ENCODE results near the gene BASP1. TPM values are rescaled to one million over a fixed set of nuclear protein-coding genes. Genes with fewer than 3 reads are reported as not detected.

The BASP1 gene
- total RNA-seq, 5 donors from 2014 or later (not counting 1 experiment from before 2014, with no cell fraction given): 0.47 to 4.6 (median 2.2) TPM

DNA sequence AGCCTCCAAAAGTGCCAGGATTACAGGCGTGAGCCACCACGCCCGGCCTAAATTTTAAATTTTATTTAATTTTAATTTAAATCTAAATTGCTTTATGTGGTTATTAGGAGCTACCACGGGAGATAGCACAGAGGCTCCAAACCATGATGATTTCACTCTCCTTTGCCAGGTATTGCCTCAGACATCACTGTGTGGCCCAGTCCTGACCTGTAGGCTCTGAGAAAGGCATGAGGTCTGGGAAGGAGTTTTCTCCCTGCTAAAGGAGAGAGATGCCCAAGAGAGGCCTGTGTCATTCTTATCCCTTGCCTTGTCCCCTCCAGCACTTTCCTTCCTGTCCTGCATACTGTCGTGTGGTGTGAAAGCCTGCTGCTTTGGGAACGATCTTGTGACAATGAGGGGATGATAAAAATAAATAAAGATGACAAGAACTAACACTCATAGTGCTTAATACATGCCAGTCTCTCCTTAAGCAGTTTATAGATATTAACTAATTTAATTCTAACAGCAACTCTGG is 37.0 kb upstream of the BASP1 start:
- DNase-seq (no peak), ATAC-seq (replicated peaks in 1 of 4) (no peak)
- H3K4me3 Mint-ChIP-seq: no peak overlapping the region
- no peak overlapping the region for H3K27ac Mint-ChIP-seq
- no CpG with 5 or more reads among the region's 6 CpGs for WGBS (ENCODE audit: insufficient coverage)
- no peaks in the 10 kb centered on the region for H3K9me3 Mint-ChIP-seq
- H3K4me3 ChIP-seq (ENCODE audit: control insufficient read depth in 1 of 2, extremely low read depth in 1 of 2, low read length in 1 of 2): no peak overlapping the region
- H3K36me3 Mint-ChIP-seq: no peaks in the 10 kb centered on the region
- H3K9me3 ChIP-seq: no peaks in the 10 kb centered on the region
- H3K36me3 ChIP-seq (ENCODE audit: control insufficient read depth in 2 of 2, extremely low read depth in 1 of 2, insufficient read depth in 1 of 2, low read length in 1 of 2): no peaks in the 10 kb centered on the region
- no peaks in the 10 kb centered on the region for H3K4me1 Mint-ChIP-seq
- H3K27me3 ChIP-seq (replicated peaks in 1 of 2; ENCODE audit: control insufficient read depth in 2 of 2, extremely low read depth in 1 of 2, insufficient read depth in 2 of 2, low read length in 1 of 2): no peaks in the 10 kb centered on the region
- POLR2A ChIA-PET: no interaction called here
- H3K4me1 ChIP-seq (ENCODE audit: control insufficient read depth in 1 of 2, extremely low read depth in 1 of 2, insufficient read depth in 2 of 2, low read length in 2 of 2): no peaks in the 10 kb centered on the region
- CTCF ChIA-PET: no interaction called here
- no peaks in the 10 kb centered on the region for H3K27me3 Mint-ChIP-seq
- H3K27ac ChIP-seq (ENCODE audit: low read length): no peak overlapping the region

DNA sequence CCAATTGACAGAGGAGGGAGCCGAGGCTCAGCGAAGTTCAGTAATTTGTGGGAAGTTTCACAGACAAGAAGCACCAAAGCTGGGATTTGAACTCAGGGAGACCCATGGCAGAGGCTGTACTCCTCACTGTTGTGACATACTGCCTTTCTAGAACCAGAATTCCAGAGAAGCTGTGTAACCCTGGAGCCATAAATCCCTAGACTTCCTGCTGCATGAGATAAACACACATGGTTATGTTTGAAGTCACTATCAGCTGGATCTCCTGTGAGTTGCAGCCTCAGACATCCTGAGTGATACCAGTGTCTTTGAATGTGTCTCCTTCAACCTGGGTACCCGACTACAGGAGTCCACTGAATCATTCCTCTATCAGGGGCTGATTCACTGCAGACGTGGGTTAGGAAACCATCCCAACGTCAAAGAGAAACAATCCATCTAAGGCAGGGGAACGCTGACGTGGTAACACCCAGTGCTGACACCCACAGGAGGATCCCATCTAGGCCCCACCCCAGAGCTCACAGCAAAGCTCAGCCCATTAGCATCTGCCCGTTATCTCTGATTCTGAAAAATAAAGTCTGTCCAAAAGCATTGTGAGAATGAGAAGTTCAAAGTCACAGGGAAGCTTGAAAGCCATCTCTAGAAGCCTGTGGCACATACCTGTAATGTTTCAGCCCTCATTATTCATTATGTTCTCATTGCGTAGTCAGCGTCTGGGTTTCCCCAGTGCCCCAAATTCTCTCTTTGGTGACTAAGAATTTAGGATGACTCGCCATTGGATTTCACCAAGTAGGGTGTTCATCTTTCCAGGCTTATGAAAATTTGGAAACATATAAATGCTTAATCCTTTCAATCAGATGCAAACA is 36.3 kb upstream of the BASP1 start:
- ATAC-seq (replicated peaks in 1 of 4) (no peak), DNase-seq (no peak)
- POLR2A ChIA-PET: no interaction called here
- no peaks in the 10 kb centered on the region for H3K27me3 ChIP-seq (replicated peaks in 1 of 2; ENCODE audit: control insufficient read depth in 2 of 2, extremely low read depth in 1 of 2, insufficient read depth in 2 of 2, low read length in 1 of 2)
- no peaks in the 10 kb centered on the region for H3K27me3 Mint-ChIP-seq
- no peaks in the 10 kb centered on the region for H3K36me3 Mint-ChIP-seq
- no peaks in the 10 kb centered on the region for H3K4me1 Mint-ChIP-seq
- H3K9me3 Mint-ChIP-seq: no peaks in the 10 kb centered on the region
- no peak overlapping the region for H3K4me3 Mint-ChIP-seq
- no peak overlapping the region for H3K27ac ChIP-seq (ENCODE audit: low read length)
- CTCF ChIA-PET: interaction anchor here in 1 of 2 donors (0.9 kb wide), 1 partner anchor 9 kb away, joined by 3 read pairs; no protein-coding TSS in a partner anchor
- no peaks in the 10 kb centered on the region for H3K4me1 ChIP-seq (ENCODE audit: control insufficient read depth in 1 of 2, extremely low read depth in 1 of 2, insufficient read depth in 2 of 2, low read length in 2 of 2)
- H3K27ac Mint-ChIP-seq: no peak overlapping the region
- no peaks in the 10 kb centered on the region for H3K9me3 ChIP-seq
- H3K4me3 ChIP-seq (ENCODE audit: control insufficient read depth in 1 of 2, extremely low read depth in 1 of 2, low read length in 1 of 2): no peak overlapping the region
- 90% methylated on average over 2 of the region's 11 CpGs for WGBS (ENCODE audit: insufficient coverage)
- no peaks in the 10 kb centered on the region for H3K36me3 ChIP-seq (ENCODE audit: control insufficient read depth in 2 of 2, extremely low read depth in 1 of 2, insufficient read depth in 1 of 2, low read length in 1 of 2)

DNA sequence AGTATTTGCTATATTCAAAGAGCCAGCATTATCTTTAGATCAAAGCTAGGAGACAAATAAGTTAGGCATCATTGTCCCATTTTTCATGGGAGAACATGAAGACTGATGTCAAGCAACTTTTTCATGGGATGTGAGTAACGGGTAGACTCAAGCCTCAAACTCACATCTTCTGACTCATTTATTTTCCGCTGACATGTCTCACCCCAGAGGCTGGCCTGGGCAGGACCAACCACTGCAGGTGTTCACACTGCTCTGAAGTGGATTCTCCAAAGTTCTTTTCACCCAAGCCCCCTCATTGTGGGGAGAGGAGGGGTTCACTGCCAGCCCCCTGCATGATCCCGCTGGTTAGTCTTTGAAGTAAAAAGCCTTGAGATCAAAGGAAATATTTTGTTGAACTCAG is 34.9 kb upstream of the BASP1 start:
- ChIA-PET CTCF (no interaction called here), POLR2A (no interaction called here)
- no peaks in the 10 kb centered on the region for H3K9me3 Mint-ChIP-seq
- Histone ChIP-seq H3K27ac (ENCODE audit: low read length) (no peak overlapping the region), H3K9me3 (no peaks in the 10 kb centered on the region), H3K27me3 (replicated peaks in 1 of 2; ENCODE audit: control insufficient read depth in 2 of 2, extremely low read depth in 1 of 2, insufficient read depth in 2 of 2, low read length in 1 of 2) (peaks cover 0 to 4% of the 10 kb centered on the region in 2 experiments), H3K36me3 (ENCODE audit: control insufficient read depth in 2 of 2, extremely low read depth in 1 of 2, insufficient read depth in 1 of 2, low read length in 1 of 2) (no peaks in the 10 kb centered on the region), H3K4me3 (ENCODE audit: control insufficient read depth in 1 of 2, extremely low read depth in 1 of 2, low read length in 1 of 2) (no peak overlapping the region), H3K4me1 (ENCODE audit: control insufficient read depth in 1 of 2, extremely low read depth in 1 of 2, insufficient read depth in 2 of 2, low read length in 2 of 2) (no peaks in the 10 kb centered on the region)
- WGBS (ENCODE audit: insufficient coverage): no CpG with 5 or more reads among the region's 3 CpGs
- DNase-seq (no peak), ATAC-seq (replicated peaks in 1 of 4) (no peak)
- no peak overlapping the region for H3K27ac Mint-ChIP-seq
- H3K27me3 Mint-ChIP-seq: peaks cover 0 to 3% of the 10 kb centered on the region in 2 donors
- H3K36me3 Mint-ChIP-seq: no peaks in the 10 kb centered on the region
- H3K4me1 Mint-ChIP-seq: no peaks in the 10 kb centered on the region
- H3K4me3 Mint-ChIP-seq: no peak overlapping the region

DNA sequence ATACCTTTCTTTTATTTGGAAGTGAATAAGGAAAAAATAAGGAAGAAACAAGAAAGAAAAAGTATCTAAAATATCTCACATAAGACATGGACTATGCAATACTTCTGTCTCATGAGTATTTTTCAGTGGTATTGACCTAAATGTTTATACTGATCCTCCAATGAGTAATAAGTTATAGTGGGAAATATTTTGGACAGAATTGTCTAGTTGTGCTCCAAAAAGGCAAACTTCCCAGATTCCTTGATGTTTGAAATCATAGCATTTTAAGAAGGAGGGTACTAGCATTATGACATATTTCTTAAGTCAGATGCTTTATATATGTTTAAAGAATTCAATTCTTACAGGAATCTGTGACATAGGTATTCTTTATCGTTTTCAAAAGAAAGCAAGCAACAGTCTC is 34.5 kb upstream of the BASP1 start:
- Histone ChIP-seq H3K4me1 (ENCODE audit: control insufficient read depth in 1 of 2, extremely low read depth in 1 of 2, insufficient read depth in 2 of 2, low read length in 2 of 2) (no peaks in the 10 kb centered on the region), H3K9me3 (no peaks in the 10 kb centered on the region), H3K27ac (ENCODE audit: low read length) (no peak overlapping the region), H3K36me3 (ENCODE audit: control insufficient read depth in 2 of 2, extremely low read depth in 1 of 2, insufficient read depth in 1 of 2, low read length in 1 of 2) (no peaks in the 10 kb centered on the region), H3K27me3 (replicated peaks in 1 of 2; ENCODE audit: control insufficient read depth in 2 of 2, extremely low read depth in 1 of 2, insufficient read depth in 2 of 2, low read length in 1 of 2) (peaks cover 0 to 8% of the 10 kb centered on the region in 2 experiments), H3K4me3 (ENCODE audit: control insufficient read depth in 1 of 2, extremely low read depth in 1 of 2, low read length in 1 of 2) (no peak overlapping the region)
- Mint-ChIP-seq H3K36me3 (no peaks in the 10 kb centered on the region), H3K9me3 (no peaks in the 10 kb centered on the region), H3K4me3 (no peak overlapping the region), H3K4me1 (no peaks in the 10 kb centered on the region), H3K27me3 (peaks cover 0 to 3% of the 10 kb centered on the region in 2 donors), H3K27ac (no peak overlapping the region)
- no peak for DNase-seq
- CTCF ChIA-PET: no interaction called here
- ATAC-seq (replicated peaks in 1 of 4): no peak
- WGBS (ENCODE audit: insufficient coverage): no CpG with 5 or more reads among the region's 1 CpG
- POLR2A ChIA-PET: no interaction called here

DNA sequence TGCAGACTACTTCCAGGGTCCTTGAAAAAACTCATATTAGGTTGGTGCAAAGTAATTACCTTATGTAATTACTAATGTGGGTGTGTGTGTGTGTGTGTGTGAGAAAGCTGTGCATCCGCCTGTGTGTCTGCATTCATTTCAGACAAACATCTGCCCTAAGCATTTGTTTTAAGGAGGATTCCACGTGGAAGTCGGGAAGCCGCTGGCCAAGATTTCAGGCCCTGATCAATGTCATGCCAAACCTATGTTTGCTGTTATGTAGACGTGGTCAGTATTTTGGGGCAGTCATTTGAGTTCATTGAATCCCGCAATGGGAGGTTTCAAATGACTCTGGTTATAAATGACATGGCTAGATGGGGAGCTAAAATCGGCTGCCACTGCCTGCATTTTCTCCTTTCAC is 33.6 kb upstream of the BASP1 start:
- Histone ChIP-seq H3K27me3 (replicated peaks in 1 of 2; ENCODE audit: control insufficient read depth in 2 of 2, extremely low read depth in 1 of 2, insufficient read depth in 2 of 2, low read length in 1 of 2) (peaks cover 0 to 8% of the 10 kb centered on the region in 2 experiments), H3K27ac (ENCODE audit: low read length) (no peak overlapping the region), H3K36me3 (ENCODE audit: control insufficient read depth in 2 of 2, extremely low read depth in 1 of 2, insufficient read depth in 1 of 2, low read length in 1 of 2) (no peaks in the 10 kb centered on the region), H3K4me3 (ENCODE audit: control insufficient read depth in 1 of 2, extremely low read depth in 1 of 2, low read length in 1 of 2) (no peak overlapping the region), H3K4me1 (ENCODE audit: control insufficient read depth in 1 of 2, extremely low read depth in 1 of 2, insufficient read depth in 2 of 2, low read length in 2 of 2) (no peaks in the 10 kb centered on the region), H3K9me3 (no peaks in the 10 kb centered on the region)
- WGBS (ENCODE audit: insufficient coverage): 100% methylated on average over 2 of the region's 7 CpGs
- peaks cover 0 to 3% of the 10 kb centered on the region in 2 donors for H3K27me3 Mint-ChIP-seq
- CTCF ChIA-PET: interaction anchor here in 1 of 2 donors (0.6 to 1.3 kb wide), 2 partner anchors 392 to 446 kb away, joined by 3 read pairs; no protein-coding TSS in a partner anchor
- no peak overlapping the region for H3K4me3 Mint-ChIP-seq
- POLR2A ChIA-PET: no interaction called here
- DNase-seq (no peak), ATAC-seq (replicated peaks in 1 of 4) (no peak)
- no peaks in the 10 kb centered on the region for H3K9me3 Mint-ChIP-seq
- H3K4me1 Mint-ChIP-seq: no peaks in the 10 kb centered on the region
- no peak overlapping the region for H3K27ac Mint-ChIP-seq
- no peaks in the 10 kb centered on the region for H3K36me3 Mint-ChIP-seq

DNA sequence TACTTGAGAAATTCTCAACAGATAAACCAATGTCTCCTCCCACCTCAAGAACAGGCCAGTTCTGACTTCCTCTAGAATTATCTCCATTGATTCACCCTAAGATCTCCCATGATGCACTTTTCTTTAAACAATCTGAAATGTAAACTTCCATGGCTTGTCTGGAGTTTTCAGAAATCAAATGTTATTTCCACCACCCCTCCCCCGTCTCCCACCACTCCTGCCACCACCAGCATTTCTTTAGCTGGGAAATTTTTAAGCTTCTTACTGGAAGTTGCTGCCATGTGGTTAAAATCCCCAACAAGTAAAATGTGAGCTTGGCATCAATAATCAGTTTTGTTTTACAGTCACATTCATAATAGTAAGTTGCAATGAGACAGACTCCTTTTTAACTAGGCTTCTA is 32.8 kb upstream of the BASP1 start:
- ChIA-PET POLR2A (no interaction called here), CTCF (interaction anchor here in 1 of 2 donors (0.7 to 1.3 kb wide), 2 partner anchors 107 to 393 kb away, joined by 3 read pairs; no protein-coding TSS in a partner anchor)
- H3K27me3 Mint-ChIP-seq: peaks cover 3 to 7% of the 10 kb centered on the region in 2 donors
- DNase-seq (no peak), ATAC-seq (replicated peaks in 1 of 4) (no peak)
- H3K9me3 ChIP-seq: no peaks in the 10 kb centered on the region
- no peak overlapping the region for H3K4me3 Mint-ChIP-seq
- H3K27ac ChIP-seq (ENCODE audit: low read length): no peak overlapping the region
- H3K36me3 ChIP-seq (ENCODE audit: control insufficient read depth in 2 of 2, extremely low read depth in 1 of 2, insufficient read depth in 1 of 2, low read length in 1 of 2): no peaks in the 10 kb centered on the region
- H3K4me1 Mint-ChIP-seq: no peaks in the 10 kb centered on the region
- peaks cover 0 to 13% of the 10 kb centered on the region in 2 experiments for H3K27me3 ChIP-seq (replicated peaks in 1 of 2; ENCODE audit: control insufficient read depth in 2 of 2, extremely low read depth in 1 of 2, insufficient read depth in 2 of 2, low read length in 1 of 2)
- H3K9me3 Mint-ChIP-seq: no peaks in the 10 kb centered on the region
- WGBS (ENCODE audit: insufficient coverage): no CpG with 5 or more reads among the region's 1 CpG
- no peak overlapping the region for H3K27ac Mint-ChIP-seq
- no peaks in the 10 kb centered on the region for H3K36me3 Mint-ChIP-seq
- no peaks in the 10 kb centered on the region for H3K4me1 ChIP-seq (ENCODE audit: control insufficient read depth in 1 of 2, extremely low read depth in 1 of 2, insufficient read depth in 2 of 2, low read length in 2 of 2)
- no peak overlapping the region for H3K4me3 ChIP-seq (ENCODE audit: control insufficient read depth in 1 of 2, extremely low read depth in 1 of 2, low read length in 1 of 2)

Data from T-cell (primary cell).